GM18507 (cell line): ENCODE measurements around the gene APOA4.

ENCODE experiments used
- DNase-seq: peaks from one replicate; pipeline ENCODE4 v3.0.0; 2011; ENCODE audit warnings: low read depth; ENCODE audit not compliant: insufficient read length; ENCODE audit errors: extremely low spot score
- FAIRE-seq: peaks from 2 replicates; lab custom pipeline; 2011; peaks lifted over from hg19 to GRCh38; lab: Jason Lieb, UNC

Gene APOA4

DNA sequence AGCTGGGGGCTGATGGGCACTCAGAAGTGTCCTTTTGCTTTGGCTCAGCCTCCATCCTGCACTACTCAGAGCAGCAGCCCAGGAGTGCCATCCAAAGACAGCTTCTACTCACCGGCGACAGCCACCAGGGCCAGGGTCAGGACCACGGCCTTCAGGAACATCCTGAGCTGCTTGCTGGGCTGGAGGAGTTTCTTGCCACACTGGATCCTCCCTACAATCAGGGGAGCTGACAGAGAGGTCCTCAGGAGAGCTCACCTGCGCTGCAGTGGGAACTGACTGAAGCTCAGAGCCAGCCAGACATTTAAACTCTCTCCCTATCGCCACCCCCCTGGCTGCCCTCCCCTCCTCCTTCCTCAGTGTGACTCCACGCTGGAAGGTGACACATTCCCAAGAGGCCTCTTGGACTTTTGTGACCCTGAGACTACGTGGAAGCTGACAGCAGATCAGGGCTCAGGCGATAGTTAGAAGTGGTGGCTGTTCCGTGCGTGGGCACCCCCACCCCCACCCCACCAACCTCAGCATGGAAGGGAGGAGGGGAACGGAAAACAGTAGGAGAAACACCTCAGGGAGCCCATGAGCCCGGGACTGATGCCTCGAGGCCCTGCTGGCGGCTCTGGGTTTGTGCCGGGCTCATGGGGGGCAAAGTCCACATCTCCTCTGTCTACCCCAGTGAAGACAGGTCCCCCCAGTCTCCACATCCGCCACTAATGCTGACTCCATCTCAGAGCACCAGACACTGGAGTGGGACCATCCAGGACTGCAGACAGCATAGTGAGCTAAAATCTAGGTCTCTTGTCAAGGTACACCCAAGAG is at the start of gene APOA4:
Gene APOA4, minus strand, starts transcription at position 274 of the 813 bp plus-strand sequence. Its CDS starts 113 bp downstream, at position 161.
- no peak for FAIRE-seq
- no peak for DNase-seq

DNA sequence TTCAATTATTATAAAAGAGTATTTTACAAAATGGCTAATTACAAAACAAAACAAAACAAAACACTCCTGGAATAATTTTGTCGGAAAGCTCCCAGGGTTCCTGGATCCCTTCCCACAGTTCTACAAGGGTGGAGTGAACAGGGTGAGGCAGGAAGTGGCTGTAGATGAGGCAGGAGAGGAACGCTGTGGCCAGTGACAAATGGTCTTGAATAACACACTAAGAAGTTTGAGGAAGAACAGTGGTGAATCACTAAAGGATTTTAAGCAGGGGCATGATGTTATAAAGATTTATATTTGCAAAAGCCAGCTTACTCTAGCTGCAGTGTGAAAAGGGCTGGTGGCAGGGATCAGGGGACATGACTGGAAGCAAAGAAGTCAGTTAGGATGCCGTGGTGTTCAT is 48.1 kb upstream of the APOA4 start:
- DNase-seq (no peak), FAIRE-seq (no peak)

DNA sequence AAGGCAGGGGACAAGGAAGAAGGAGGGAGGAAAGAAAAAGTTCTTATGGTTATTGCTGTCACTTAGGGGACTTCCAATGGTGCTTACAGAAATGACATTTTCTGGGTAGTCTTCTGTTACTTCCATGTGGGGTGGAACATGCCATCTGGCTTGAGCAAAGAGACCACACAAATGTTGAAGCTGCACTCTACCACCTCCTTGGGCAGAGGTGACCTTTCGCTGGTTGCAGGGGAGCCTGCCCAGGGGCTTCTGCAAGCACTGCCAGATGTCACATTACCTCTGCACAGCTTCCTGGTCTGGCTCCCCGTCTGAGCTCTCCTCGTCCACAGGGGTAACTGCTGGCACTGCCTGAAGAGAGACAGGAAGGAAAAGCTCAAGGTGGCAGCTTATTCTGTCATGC is 47.0 kb upstream of the APOA4 start:
- no peak for FAIRE-seq
- DNase-seq = no peak

DNA sequence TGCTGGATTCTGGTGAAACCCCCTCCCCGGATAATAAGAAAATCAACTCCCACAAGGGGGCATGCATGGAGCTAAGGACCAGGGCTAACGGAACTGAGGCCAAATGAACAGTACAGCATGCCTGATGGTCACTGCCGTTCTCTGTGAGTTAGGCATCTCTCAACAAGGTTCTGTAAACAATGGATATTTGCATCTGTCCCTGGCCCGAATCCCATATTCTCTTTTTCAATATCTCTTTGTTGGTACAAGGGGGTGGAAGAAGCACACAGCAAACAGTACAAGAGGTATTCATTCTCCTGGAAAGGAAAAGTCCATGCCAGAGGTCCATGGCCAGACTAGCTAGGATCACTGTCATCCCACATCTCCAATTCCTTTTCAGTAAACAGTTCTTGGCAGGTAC is 46.5 kb upstream of the APOA4 start:
- DNase-seq (no peak), FAIRE-seq (no peak)

DNA sequence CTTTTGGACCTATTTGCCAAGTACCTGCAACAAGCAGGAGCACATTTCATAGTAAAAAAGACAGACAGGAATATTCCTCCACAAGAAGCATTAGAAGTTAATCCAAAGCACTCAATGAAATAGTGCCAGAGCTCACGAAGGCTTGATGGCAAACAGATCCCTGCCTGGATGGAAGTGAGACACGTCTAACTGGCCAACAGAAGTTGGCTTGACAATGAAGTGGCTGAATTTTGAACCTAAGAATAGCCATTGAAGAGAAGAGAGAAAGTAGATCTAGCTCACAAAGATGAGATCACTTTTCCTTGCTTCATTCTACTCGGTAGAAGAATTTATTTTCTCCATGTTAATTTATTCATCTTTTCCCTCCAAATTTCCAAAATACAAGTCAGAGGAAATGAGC is 45.0 kb upstream of the APOA4 start:
- FAIRE-seq (no peak), DNase-seq (no peak)

DNA sequence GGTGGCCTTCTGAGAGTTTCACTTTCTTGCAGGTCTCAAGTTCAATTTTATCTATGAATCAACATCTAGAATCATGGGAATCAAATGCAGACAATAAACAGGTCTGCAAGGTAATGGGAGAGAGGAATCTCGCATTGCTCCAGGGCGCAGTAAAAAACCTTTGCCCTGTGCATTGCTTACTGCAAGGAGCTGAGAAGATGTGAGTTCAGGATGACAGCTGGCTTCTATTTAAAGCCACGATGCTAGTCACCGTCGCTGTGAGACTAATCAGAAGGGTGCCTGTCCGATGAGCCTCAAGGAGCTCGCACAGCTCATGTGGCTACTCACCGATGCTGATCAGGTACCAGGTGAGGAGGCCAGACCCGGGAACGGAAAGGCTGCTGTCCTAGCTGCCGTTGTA is 44.5 kb upstream of the APOA4 start:
- FAIRE-seq (no peak), DNase-seq (no peak)

DNA sequence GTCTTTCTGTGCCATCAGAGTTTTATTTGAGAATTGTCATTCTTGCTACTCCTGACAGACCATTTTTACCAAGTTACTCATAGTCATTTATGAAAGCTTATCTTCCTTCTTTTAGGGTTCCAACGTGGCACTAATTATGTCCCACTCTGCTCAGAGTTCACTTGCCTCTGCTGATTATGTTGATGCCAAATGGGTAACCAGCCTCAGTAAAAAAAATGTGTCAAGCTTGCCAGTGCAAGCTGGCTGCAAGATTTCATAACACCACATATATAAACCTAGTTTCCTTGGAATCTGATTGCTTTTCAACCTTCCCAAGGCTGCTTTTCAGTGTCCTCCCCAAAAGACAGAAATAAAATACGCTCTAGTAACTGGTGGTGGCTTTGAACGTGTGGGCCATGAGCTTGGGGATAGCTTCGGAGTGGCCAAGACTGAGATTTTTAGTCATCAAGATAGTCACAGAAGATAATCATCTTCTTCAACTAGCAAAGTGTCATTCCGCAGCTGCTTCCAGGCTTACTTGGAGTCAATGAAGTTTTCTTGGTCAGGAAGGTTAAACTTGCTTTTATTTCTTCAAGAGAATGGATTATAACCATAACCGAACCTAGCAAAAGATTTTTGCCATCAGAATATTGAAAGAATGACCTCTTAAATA is 43.8 kb upstream of the APOA4 start:
- FAIRE-seq (no peak), DNase-seq (no peak)

DNA sequence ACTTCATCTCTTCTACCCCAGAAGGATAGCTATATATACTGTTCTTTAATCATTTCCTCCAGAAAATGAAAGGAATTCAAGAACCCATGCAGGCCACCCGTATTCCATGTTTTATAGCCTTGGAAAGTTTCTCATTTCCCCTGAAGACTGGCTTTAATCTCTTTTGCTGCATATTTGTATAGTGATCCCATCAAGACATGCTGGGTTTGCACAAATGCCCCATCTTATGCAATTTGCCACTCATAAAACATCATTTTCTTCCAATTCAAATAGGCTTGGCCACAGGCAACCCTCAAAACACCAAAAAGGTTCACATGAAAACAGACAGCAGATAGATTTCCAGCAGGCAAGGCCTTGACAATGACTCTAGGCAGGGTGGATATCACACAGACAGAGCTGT is 42.6 kb upstream of the APOA4 start:
- FAIRE-seq (no peak), DNase-seq (no peak)

DNA sequence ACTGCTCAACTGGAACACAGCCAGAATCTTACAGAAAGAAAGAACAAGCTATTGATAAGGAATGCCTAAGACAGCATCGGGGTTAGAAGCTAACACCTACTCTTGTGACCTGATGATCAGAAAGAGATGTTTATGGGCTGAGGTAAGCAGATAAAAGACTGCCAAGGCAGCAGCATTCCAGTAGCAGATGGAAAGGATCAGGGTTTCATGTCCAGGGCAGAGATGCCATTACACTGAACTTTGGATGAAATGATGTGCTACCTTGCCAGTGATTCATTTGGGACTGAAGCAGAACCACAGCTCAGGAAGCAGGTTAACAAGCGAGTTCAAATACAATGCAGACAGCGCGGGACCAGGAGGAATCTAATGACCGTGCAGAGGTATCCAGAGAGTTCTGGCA is 41.4 kb upstream of the APOA4 start:
- FAIRE-seq = no peak
- DNase-seq = no peak

DNA sequence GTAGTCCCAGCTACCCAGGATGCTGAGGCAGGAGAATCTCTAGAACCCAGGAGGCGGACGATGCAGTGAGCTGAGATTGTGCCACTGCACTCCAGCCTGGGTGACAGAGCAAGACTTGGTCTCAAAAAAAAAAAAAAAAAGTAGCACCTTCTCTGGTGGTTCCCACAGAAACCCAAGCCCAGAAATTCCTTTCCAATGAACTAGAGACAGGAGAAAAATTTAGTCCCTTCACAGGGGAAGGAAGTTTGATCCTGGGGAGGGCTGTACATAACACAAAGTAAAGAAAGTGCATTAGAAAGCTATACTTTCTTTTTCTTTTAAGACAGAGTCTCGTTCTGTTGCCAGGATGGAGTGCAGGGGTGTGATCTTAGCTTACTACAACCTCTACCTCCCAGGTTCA is 39.8 kb upstream of the APOA4 start:
- FAIRE-seq (no peak), DNase-seq (no peak)

DNA sequence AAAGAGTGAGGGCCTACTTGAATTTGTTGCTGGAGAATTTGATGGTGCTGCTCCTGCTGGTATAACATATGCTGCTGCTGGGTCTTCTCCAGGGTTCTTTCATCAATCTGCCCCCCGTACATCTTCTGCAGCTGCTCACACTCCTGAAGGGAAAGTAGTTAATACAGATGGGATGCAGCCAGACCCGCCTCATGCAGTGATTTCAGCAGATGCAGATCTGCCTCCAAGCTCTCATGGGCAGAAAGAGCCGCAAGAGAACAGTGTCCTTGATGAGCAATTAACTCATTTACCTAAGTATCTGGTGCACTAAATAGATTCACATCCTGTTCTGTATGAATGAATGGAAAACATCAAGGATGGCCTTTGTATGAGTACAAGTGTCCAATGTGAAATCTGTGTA is 39.1 kb upstream of the APOA4 start:
- no peak for DNase-seq

DNA sequence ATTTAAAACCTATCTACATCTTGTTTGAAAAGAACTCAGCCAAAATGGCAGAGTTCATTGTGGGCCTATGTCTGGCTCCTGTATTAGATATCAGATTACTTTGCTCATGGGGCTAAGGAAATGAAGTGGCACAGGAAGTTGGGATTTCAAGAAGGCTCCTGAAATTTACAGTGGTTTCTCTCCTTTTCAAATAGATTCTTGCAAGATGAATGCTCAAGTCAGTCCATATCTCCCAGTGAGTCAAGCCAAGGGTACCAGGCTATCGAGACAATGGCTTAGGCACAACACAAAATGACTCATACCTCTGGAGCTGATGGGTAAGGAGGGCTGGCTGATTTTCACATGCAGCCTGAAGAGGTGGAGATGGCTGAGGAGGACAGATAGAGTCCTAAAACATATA is 38.4 kb upstream of the APOA4 start:
- DNase-seq = no peak
- FAIRE-seq = no peak

More for the DNA sequence above, 39.1 kb upstream of the APOA4 start:
- no peak for FAIRE-seq

DNA sequence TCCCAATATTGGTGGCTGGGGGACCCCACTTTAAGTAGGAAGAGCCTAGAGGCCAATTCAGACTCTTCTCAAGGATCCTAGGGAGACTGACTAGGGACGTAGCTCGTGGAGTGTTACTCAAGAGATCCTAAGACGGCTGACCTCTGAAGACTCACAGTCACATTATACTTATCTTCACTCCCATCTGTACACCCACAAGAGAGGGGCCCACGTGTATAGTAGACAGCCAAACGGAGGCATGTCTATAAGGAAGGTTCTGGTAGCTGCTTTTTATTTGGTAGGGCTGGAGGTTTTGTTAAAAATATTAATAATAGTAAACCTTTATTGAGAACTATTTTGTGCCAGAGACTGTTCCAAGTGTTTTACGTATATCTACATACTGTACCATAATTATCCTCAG is 37.2 kb upstream of the APOA4 start:
- no peak for DNase-seq
- FAIRE-seq = no peak

DNA sequence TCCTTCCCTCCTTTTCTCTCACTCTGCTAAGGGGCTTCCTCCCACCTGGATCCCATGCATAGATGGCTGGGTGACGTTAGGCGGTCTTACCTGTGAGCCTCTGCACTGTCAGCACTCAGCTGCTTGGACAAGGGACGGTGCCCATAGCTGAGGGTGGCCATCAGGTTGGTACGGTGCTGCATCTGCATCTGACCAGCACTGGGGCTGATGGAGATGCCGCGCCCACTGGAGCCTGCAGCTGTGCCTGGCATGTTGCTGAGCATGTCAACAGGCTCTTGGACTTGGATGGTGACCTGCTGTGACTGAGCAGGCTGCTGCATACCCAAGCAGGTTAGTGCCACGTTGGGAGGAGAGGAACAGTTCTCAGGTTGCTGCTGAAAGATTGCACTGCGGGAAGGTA is 36.1 kb upstream of the APOA4 start:
- no peak for FAIRE-seq
- DNase-seq = no peak

DNA sequence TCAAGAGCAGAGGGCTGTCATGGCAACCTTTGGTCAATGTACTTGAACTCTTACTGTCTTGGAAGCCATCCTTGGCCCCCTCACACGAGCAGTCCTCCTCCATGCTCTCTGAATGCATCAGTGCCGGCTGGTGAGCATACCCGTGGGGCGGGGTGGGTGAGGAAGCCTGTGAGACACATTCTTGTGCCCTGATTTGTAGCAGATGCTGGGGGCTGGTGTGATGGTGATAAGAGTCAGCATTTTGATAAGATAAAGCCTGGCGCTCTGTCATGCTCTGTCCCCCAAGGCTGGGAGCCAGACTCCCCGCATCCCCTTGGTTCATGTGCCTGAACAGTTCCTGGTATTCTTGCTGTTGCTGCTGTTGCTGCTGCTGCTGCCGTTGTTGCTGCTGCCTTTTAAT is 34.8 kb upstream of the APOA4 start:
- no peak for DNase-seq

DNA sequence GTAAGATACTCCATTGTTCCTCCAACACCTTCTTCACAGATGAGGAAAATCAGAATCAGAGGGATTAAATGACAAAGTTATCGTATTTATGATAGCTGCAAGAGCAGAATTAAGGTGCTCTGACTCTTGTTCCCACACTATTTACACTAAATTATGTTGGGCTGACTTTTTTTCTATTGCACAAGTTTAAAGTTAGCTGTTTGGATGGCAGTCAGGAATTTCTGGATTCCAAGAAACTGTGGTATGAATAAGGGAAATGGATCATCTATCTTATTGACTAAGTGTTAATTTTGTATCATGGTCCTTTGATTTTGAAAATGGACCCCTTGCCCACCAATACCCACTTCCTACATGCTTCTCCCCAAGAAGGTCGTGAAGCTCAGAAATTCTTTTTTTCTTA is 34.2 kb upstream of the APOA4 start:
- DNase-seq = no peak
- FAIRE-seq = no peak

More for the DNA sequence above, 34.8 kb upstream of the APOA4 start:
- FAIRE-seq = no peak

DNA sequence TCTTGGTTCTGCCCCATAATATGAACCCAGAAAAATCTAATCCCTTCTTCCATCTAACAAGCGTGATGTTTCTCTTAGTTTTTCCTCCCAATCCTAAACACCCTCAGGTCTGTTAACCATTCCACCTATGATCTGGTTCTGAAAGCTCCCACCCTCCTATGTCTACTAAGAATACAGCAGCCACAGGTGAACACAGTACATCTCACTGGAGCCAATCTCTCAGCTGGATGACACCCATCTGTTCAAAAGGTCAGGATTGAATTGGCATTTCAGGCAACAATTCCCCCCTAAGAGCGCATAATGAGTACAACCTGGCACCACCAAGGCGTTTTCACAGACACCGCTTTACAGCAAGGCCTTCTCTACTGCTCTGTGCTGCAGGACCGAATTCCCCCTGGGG is 33.3 kb upstream of the APOA4 start:
- DNase-seq (no peak), FAIRE-seq (no peak)

DNA sequence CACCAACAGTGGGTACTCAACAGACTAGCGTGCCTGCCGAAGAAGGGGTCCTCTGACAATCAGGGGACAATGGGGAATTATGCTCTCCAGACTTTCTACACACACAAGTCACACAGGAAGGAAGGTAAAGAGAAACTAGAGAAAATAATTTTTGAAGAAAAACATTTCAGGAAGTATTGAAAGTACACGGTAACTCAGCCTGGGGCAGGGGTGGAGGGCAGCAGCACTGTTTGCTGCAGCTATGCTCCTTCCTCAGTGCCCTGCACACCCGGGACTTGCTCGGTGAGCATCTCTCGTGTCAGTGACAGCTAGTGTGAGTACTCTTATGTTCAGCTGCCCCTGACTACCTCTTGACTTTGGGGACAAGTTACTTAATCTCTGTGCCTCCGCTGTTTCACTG is 32.3 kb upstream of the APOA4 start:
- DNase-seq = no peak
- FAIRE-seq = no peak

DNA sequence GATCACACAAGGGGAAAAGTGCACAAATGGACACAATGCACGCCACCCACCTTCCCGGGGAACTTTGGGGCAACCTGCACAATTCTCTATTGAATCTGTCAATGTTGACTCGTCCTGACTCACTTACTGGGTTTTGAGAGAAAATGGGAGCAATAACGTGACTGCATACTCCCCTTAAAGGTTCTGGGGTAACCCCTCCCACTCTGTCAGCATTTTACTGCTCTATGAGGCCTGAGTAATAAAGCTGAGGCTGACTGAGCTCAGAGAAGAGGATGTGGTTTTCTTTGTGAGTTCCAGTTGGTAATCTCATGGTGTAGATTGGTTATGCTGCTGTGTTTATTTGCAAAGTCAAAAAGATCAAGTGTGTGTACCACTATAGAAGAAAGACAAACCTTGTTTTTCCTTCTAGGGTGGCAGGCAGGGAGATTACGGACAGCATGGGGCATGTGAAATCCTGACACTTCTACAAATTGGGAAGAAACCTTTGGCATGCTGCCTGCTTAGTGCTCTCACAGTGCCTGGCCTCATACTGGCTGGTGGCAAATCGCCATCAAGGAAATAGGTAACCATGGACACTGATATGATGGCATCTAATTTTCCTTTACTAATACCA is 30.5 kb upstream of the APOA4 start:
- DNase-seq (peak; percentile 73), FAIRE-seq (peak; percentile 95)

DNA sequence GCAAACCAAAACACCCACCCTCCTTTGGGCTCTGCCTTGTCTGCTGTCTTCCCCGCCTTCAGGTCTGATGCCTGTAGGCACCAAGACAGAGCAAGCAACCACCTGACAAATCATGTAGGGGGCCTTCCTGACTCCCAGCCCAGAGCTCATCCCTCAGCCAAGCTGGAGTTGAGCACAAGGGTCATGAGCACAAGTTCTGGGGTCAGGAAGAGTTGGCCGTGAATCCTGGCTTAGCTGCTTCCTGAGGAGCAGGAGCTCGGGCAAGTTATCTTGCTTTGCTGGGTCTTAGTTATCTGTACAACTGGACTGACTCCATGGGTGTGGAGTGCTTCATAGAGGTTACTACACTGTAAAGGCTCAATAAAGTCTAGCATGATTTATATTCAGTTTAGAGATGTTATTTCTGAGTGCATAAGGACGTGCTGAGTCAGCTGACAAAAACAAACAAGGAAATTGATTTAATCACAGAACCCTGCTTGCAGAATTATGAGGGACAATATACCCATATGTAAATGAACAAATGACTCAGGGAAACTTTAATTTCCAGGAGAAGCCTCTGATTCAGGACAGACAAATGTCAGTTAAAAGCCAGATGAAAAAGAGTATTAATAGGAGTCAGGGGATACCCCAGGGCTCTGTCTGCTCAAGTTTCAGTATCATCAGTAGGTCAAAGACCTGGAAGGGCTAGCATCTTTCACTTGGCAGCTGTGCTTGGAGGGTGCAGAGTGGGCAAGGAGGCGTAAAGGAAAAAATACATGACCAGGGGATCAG is 29.3 kb upstream of the APOA4 start:
- FAIRE-seq = peak; percentile 46

More for the DNA sequence above, 29.3 kb upstream of the APOA4 start:
- no peak for DNase-seq
